ENCODE data around the gene HYAL3.

Gene HYAL3

GRCh38 chr3:50298836-50299637 lies at the start of gene HYAL3, which contains the start of gene NAA80:
TSS of gene HYAL3 (minus strand) at chr3:50299405. CDS start at chr3:50295602, 3,803 bp downstream.
TSS of gene NAA80 (minus strand) at chr3:50299405. CDS start at chr3:50297463, 1,942 bp downstream.
- peak; percentile 17 for TF ChIP-seq CTCF (IDR thresholded peaks at IDR 0.05; ENCODE audit: low read depth, low read length)
- peak; percentile 99 for DNase-seq (ENCODE audit: extremely low read depth, low read depth)

GRCh38 chr3:50347187-50347813 lies 48.1 kb upstream of the HYAL3 start:
- peak; percentile 41 for DNase-seq (ENCODE audit: extremely low read depth, low read depth)

GRCh38 chr3:50345586-50346234 lies 46.5 kb upstream of the HYAL3 start, which contains the start of gene ZMYND10:
TSS of gene ZMYND10 (minus strand) at chr3:50345732. CDS start at chr3:50345579, 153 bp downstream.
- no peak for DNase-seq (ENCODE audit: extremely low read depth, low read depth)
- no peak for TF ChIP-seq CTCF (IDR thresholded peaks at IDR 0.05; ENCODE audit: low read depth, low read length)

More at GRCh38 chr3:50347187-50347813, 48.1 kb upstream of the HYAL3 start:
- peak; percentile 65 for TF ChIP-seq CTCF (IDR thresholded peaks at IDR 0.05; ENCODE audit: low read depth, low read length)

GRCh38 chr3:50345008-50345407 lies 45.8 kb upstream of the HYAL3 start:
- DNase-seq (ENCODE audit: extremely low read depth, low read depth), result no peak

GRCh38 chr3:50342813-50343633 lies 43.8 kb upstream of the HYAL3 start:
- TF ChIP-seq CTCF (IDR thresholded peaks at IDR 0.05; ENCODE audit: low read depth, low read length), result no peak
- DNase-seq (ENCODE audit: extremely low read depth, low read depth), result no peak

More at GRCh38 chr3:50345008-50345407, 45.8 kb upstream of the HYAL3 start:
- no peak for TF ChIP-seq CTCF (IDR thresholded peaks at IDR 0.05; ENCODE audit: low read depth, low read length)

- DNase-seq (ENCODE audit: extremely low read depth, low read depth), result no peak
- TF ChIP-seq CTCF (IDR thresholded peaks at IDR 0.05; ENCODE audit: low read depth, low read length), result no peak
Measured at GRCh38 chr3:50341996-50342650, 42.9 kb upstream of the HYAL3 start.

Data from AG09319 (cell line).